Tibial artery (tissue), 4 donors: Measurements from ENCODE around the gene FAM3A.

Experiments used
- DNase-seq, 2 donors: peaks; one replicate each; pipeline ENCODE4 v3.0.0-alpha.2; 2019
- H3K27ac ChIP-seq, 2 donors: fragments of 200-600 bp; sonication (generic) in 1 of 2; 1 replicate in 1 of 2; 2 replicates in 1 of 2; pipeline ENCODE4 v1.5.1; 2018 to 2019; ENCODE audit warnings: mild to moderate bottlenecking in 1 of 2
- H3K27me3 ChIP-seq, 2 donors: fragments of 200-600 bp; sonication (generic) in 1 of 2; one replicate each; pipeline versions ENCODE4 v1.5.1 to v1.6.0; 2016 to 2019
- H3K36me3 ChIP-seq, 3 donors: fragments of 200-600 bp; sonication (generic) in 2 of 3; one replicate each; pipeline ENCODE4 v1.5.1; 2016 to 2019; ENCODE audit warnings: mild to moderate bottlenecking in 2 of 3
- H3K4me1 ChIP-seq, 4 donors: fragments of 200-600 bp; sonication (generic) in 2 of 4; 1 replicate in 3 of 4; 2 replicates in 1 of 4; pipeline ENCODE4 v1.5.1; 2016 to 2019
- H3K4me3 ChIP-seq, 2 donors: fragments of 200-600 bp; sonication (generic) in 1 of 2; 1 replicate in 1 of 2; 2 replicates in 1 of 2; pipeline ENCODE4 v1.5.1; 2018 to 2019; ENCODE audit warnings: mild to moderate bottlenecking in 2 of 2
- H3K9me3 ChIP-seq, 3 donors: fragments of 200-600 bp; sonication (generic) in 1 of 3; one replicate each; pipeline ENCODE4 v1.5.1; 2016 to 2019
- intact Hi-C: fragments of 100-400 bp; cut with DNase I; formaldehyde crosslinking; loops from one replicate; pipeline ENCODE4 v1.15.0; 2023; ENCODE audit warnings: low total_unique reads
- TF ChIP-seq, protein P1 (sequence below), 2 experiments: fragments of 200-600 bp in 1 of 2; fragments of 450-650 bp in 1 of 2; IDR thresholded peaks; one replicate each; pipeline ENCODE4 v1.5.1; 2017 to 2019; ENCODE audit warnings: antibody characterized with exemption in 2 of 2, mild to moderate bottlenecking in 1 of 2, moderate library complexity in 1 of 2

Gene FAM3A

DNA sequence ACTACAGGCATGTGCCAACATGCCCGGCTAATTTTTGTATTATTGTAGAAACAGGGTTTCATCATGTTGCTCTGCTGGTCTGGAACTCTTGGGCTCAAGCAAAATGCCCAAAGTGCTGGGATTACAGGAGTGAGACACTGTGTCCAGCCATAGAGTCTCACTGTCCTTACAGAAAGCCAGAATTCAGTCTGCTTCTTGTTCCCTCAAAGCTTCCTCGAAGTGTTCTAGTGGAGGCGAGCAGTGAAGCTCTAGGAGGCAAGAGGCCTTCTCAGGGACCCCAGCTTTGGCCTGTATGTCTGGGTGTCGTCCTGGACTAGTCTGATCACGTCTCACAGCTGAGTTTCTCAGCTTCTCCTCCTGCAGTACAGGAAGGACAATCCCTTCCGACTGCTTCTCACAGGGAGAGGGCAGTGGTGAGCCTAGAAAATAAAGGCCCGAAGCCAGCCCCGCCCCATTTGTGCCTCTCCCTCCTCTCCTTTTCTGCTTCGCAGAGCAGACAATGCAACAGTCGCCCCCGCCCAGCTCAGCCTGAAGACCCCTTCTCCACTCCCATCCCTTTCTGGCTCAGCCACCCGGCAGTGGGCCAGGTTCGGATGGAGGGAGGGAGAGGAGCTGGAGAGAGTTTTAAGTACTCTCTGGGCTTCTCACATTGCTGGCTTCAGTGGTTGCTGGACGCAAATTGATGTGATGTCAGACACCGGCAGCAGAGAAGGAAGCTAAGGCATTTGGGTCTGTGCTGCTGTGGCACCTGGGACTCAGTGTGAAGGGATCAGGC, 11.1 kb upstream of the FAM3A start:
- Histone ChIP-seq H3K4me1 (peaks cover 0 to 25% (median 6%) of the 10 kb centered on the region in 4 donors), H3K9me3 (no peaks in the 10 kb centered on the region), H3K36me3 (peaks cover 0 to 10% (median 0%) of the 10 kb centered on the region in 3 donors), H3K27ac (peak overlapping the region; percentile 60 to 73), H3K4me3 (peak overlapping the region; percentile 23 to 47), H3K27me3 (no peaks in the 10 kb centered on the region)
- TF ChIP-seq, protein P1, sequence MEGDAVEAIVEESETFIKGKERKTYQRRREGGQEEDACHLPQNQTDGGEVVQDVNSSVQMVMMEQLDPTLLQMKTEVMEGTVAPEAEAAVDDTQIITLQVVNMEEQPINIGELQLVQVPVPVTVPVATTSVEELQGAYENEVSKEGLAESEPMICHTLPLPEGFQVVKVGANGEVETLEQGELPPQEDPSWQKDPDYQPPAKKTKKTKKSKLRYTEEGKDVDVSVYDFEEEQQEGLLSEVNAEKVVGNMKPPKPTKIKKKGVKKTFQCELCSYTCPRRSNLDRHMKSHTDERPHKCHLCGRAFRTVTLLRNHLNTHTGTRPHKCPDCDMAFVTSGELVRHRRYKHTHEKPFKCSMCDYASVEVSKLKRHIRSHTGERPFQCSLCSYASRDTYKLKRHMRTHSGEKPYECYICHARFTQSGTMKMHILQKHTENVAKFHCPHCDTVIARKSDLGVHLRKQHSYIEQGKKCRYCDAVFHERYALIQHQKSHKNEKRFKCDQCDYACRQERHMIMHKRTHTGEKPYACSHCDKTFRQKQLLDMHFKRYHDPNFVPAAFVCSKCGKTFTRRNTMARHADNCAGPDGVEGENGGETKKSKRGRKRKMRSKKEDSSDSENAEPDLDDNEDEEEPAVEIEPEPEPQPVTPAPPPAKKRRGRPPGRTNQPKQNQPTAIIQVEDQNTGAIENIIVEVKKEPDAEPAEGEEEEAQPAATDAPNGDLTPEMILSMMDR (IDR thresholded peaks at IDR 0.05), result peak; percentile 39 to 48
- intact Hi-C loops, result no loop called here
- DNase-seq, result peak; percentile 80 to 86

GRCh38 chrX:154525606-154526490, 9.8 kb upstream of the FAM3A start:
- no peaks in the 10 kb centered on the region for H3K36me3 ChIP-seq
- intact Hi-C loops, result no loop called here
- H3K27me3 ChIP-seq, result no peaks in the 10 kb centered on the region
- TF ChIP-seq, protein P1 (IDR thresholded peaks at IDR 0.05), result no peak
- no peak overlapping the region for H3K4me3 ChIP-seq
- peaks cover 0 to 14% (median 4%) of the 10 kb centered on the region in 4 donors for H3K4me1 ChIP-seq
- peak overlapping the region in 1 of 2 donors; percentile 73 for H3K27ac ChIP-seq
- H3K9me3 ChIP-seq, result no peaks in the 10 kb centered on the region
- no peak for DNase-seq

DNA sequence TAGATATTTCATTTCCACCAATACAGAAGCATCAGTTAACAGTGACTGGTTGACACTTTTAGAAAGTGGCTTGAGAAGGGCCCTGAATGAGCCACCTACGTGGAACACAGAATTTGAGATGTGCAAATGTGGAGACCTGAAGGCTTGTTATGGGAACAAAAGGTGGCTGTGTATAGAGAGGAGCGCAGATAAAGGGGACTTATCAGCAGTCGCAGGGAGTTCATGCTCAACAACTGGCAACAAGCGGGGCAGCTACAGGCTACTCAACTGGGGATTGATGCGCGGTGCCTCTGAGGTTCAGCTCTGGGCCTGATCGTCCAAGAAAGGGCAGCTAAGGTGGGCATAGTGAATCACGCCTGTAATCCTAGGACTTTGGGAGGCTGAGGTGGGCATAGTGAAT, 3.4 kb upstream of the FAM3A start:
- Histone ChIP-seq H3K4me3 (no peak overlapping the region), H3K27me3 (no peaks in the 10 kb centered on the region), H3K9me3 (no peaks in the 10 kb centered on the region), H3K27ac (no peak overlapping the region), H3K4me1 (peaks cover 0 to 19% (median 0%) of the 10 kb centered on the region in 4 donors), H3K36me3 (no peaks in the 10 kb centered on the region)
- DNase-seq, result no peak
- intact Hi-C loops, result no loop called here
- TF ChIP-seq, protein P1 (IDR thresholded peaks at IDR 0.05), result no peak

GRCh38 chrX:154517101-154517781, 1.2 kb upstream of the FAM3A start:
- intact Hi-C loops, result no loop called here
- no peak for DNase-seq
- Histone ChIP-seq H3K27ac (peak overlapping the region; percentile 81 to 96), H3K4me1 (peaks cover 0 to 19% (median 0%) of the 10 kb centered on the region in 4 donors), H3K4me3 (peak overlapping the region; percentile 48 to 67), H3K36me3 (no peaks in the 10 kb centered on the region), H3K9me3 (no peaks in the 10 kb centered on the region), H3K27me3 (no peaks in the 10 kb centered on the region)
- TF ChIP-seq, protein P1 (IDR thresholded peaks at IDR 0.05), result no peak

DNA sequence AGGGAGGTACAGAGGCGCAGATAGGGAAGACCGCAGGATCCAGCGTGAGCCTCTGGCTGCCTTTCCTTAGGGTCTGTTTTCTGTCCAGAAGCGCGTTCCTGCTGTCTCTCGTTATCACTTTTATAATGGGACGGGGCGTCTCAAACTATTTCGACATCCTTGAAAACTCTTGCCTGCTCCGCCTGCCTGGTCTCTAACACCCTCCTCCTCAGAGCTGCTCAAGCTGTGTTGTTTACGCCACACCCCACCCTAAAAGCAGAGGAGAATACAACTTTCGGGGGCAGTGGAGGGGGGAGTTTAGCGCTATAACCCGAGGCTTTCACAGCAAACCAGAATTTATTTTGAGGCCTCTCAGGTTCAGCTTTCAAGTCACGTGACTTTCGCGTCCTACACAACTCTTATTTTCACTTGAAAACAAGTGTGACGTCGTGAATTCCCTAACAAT, 646 bp upstream of the FAM3A start:
- intact Hi-C loops, result no loop called here
- Histone ChIP-seq H3K27me3 (no peaks in the 10 kb centered on the region), H3K4me1 (peaks cover 0 to 19% (median 0%) of the 10 kb centered on the region in 4 donors), H3K36me3 (peaks cover 0 to under 1% (median 0%) of the 10 kb centered on the region in 3 donors), H3K4me3 (peak overlapping the region; percentile 48 to 67), H3K27ac (peak overlapping the region; percentile 81 to 96), H3K9me3 (no peaks in the 10 kb centered on the region)
- TF ChIP-seq, protein P1 (IDR thresholded peaks at IDR 0.05), result no peak
- peak in 1 of 2 donors; percentile 44 for DNase-seq
